ENCODE data around the gene MNS1. TPM values are rescaled to one million over a fixed set of nuclear protein-coding genes. Genes with fewer than 3 reads are reported as not detected.

Gene MNS1
- total and polyA plus RNA-seq, 10 of the 15 experiments (the other 5 are each of a cell fraction or from before 2014, with no cell fraction given) = 0.45 to 2.6 (median 0.97) TPM

- DNase-seq (ENCODE audit: low read depth, low spot score) = no peak
- Histone ChIP-seq H3K9me3 (replicated peaks; ENCODE audit: control insufficient read depth, insufficient read depth, low read length) (no peaks in the 10 kb centered on the region), H3K4me3 (no peak overlapping the region), H3K9ac (ENCODE audit: control insufficient read depth, insufficient read depth, low read length) (no peak overlapping the region), H3K27ac (ENCODE audit: control insufficient read depth, insufficient read depth) (no peak overlapping the region), H3K36me3 (ENCODE audit: control insufficient read depth in 2 of 2, insufficient read depth in 2 of 2, low read length in 1 of 2) (no peaks in the 10 kb centered on the region), H3K27me3 (replicated peaks in 1 of 2; ENCODE audit: control insufficient read depth in 2 of 2, insufficient read depth in 2 of 2, low read length in 1 of 2) (no peaks in the 10 kb centered on the region), H3K79me2 (ENCODE audit: control insufficient read depth, insufficient read depth, low read length) (no peaks in the 10 kb centered on the region), H3K4me1 (ENCODE audit: control insufficient read depth, insufficient read depth, low read length) (no peaks in the 10 kb centered on the region), H3K4me2 (ENCODE audit: control insufficient read depth, insufficient read depth) (no peak overlapping the region), H4K20me1 (ENCODE audit: control insufficient read depth, insufficient read depth) (no peaks in the 10 kb centered on the region), H2AFZ (ENCODE audit: control insufficient read depth, low read depth, low read length) (no peak overlapping the region)
- FAIRE-seq = no peak
- WGBS (ENCODE audit: insufficient coverage, insufficient replicate concordance, low lambda C conversion rate, missing lambda C conversion rate) = 89% methylated on average over 1 of the region's 1 CpG
- SMC1A ChIA-PET (ENCODE audit: uncharacterized antibody, unreplicated experiment) = interaction anchor here (0.9 kb wide), 1 partner anchor 10 kb away, joined by 3 read pairs; no protein-coding TSS in a partner anchor
- intact Hi-C loops (cut with micrococcal nuclease; ENCODE audit: unreplicated experiment) (no loop called here), in situ Hi-C loops (cut with MboI) (loop anchor here (25.0 kb wide), 1 partner anchor 778 kb away; no protein-coding TSS in a partner anchor)
- CTCF ChIA-PET = interaction anchor here (0.6 to 1.1 kb wide), 3 partner anchors 10 to 188 kb away, joined by 3 read pairs; no protein-coding TSS in a partner anchor
- POLR2A ChIA-PET = no interaction called here
- RAD21 ChIA-PET (ENCODE audit: unreplicated experiment) = interaction anchor here (0.6 kb wide), 1 partner anchor 179 kb away, joined by 3 read pairs; no protein-coding TSS in a partner anchor
- no TSS peak for BruUV-seq (replicated peaks)
- no peak for TF ChIP-seq ZSCAN29 (IDR thresholded peaks at IDR 0.05)
- no peak for TF ChIP-seq MEF2B (IDR thresholded peaks at IDR 0.05; ENCODE audit: partially characterized antibody, poor library complexity, severe bottlenecking)
- TF ChIP-seq IRF4 (IDR thresholded peaks at IDR 0.05; ENCODE audit: low read depth, low read length) = no peak
- no peak for TF ChIP-seq WRNIP1 (IDR thresholded peaks at IDR 0.05; ENCODE audit: borderline replicate concordance, low read depth, low read length)
- no peak for TF ChIP-seq KLF5 (IDR thresholded peaks at IDR 0.05; ENCODE audit: partially characterized antibody)
- ATAC-seq = no peak
These were observed 24.6 kb downstream of the MNS1 start for GRCh38 chr15:56440214-56440770.

GRCh38 chr15:56432304-56432703 lies 32.6 kb downstream of the MNS1 start:
- Histone ChIP-seq H3K36me3 (ENCODE audit: control insufficient read depth in 2 of 2, insufficient read depth in 2 of 2, low read length in 1 of 2) (peaks cover 0 to 9% of the 10 kb centered on the region in 2 experiments; a peak in 1 of 4 replicates), H4K20me1 (ENCODE audit: control insufficient read depth, insufficient read depth) (no peaks in the 10 kb centered on the region), H2AFZ (ENCODE audit: control insufficient read depth, low read depth, low read length) (no peak overlapping the region), H3K9me3 (replicated peaks; ENCODE audit: control insufficient read depth, insufficient read depth, low read length) (no peaks in the 10 kb centered on the region), H3K79me2 (ENCODE audit: control insufficient read depth, insufficient read depth, low read length) (no peaks in the 10 kb centered on the region), H3K4me3 (no peak overlapping the region), H3K4me1 (ENCODE audit: control insufficient read depth, insufficient read depth, low read length) (no peaks in the 10 kb centered on the region), H3K27me3 (replicated peaks in 1 of 2; ENCODE audit: control insufficient read depth in 2 of 2, insufficient read depth in 2 of 2, low read length in 1 of 2) (no peaks in the 10 kb centered on the region), H3K4me2 (ENCODE audit: control insufficient read depth, insufficient read depth) (no peak overlapping the region), H3K27ac (ENCODE audit: control insufficient read depth, insufficient read depth) (no peak overlapping the region), H3K9ac (ENCODE audit: control insufficient read depth, insufficient read depth, low read length) (no peak overlapping the region)
- ATAC-seq = no peak
- CTCF ChIA-PET = interaction anchor here (0.6 kb wide), 1 partner anchor 115 kb away, joined by 3 read pairs; no protein-coding TSS in a partner anchor
- in situ Hi-C loops (cut with MboI) = loop anchor here (5.0 to 25.0 kb wide), 2 partner anchors 185 to 770 kb away; no protein-coding TSS in a partner anchor
- intact Hi-C loops (cut with micrococcal nuclease; ENCODE audit: unreplicated experiment) = no loop called here
- no TSS peak for BruUV-seq (replicated peaks)
- no peak for FAIRE-seq
- 98% methylated on average over 5 of the region's 5 CpGs for WGBS (ENCODE audit: insufficient coverage, insufficient replicate concordance, low lambda C conversion rate, missing lambda C conversion rate)
- POLR2A ChIA-PET = no interaction called here
- DNase-seq (ENCODE audit: low read depth, low spot score) = no peak
- SMC1A ChIA-PET (ENCODE audit: uncharacterized antibody, unreplicated experiment) = interaction anchor here (0.6 kb wide), 1 partner anchor 14 kb away, joined by 3 read pairs; no protein-coding TSS in a partner anchor
- RAD21 ChIA-PET (ENCODE audit: unreplicated experiment) = interaction anchor here (1.9 kb wide), 1 partner anchor 183 kb away, joined by 4 read pairs; no protein-coding TSS in a partner anchor
- TF ChIP-seq POU2F2 (IDR thresholded peaks at IDR 0.05; ENCODE audit: borderline replicate concordance, low read depth, low read length) (no peak), ZNF207 (IDR thresholded peaks at IDR 0.05; ENCODE audit: borderline replicate concordance) (no peak), CBX5 (IDR thresholded peaks at IDR 0.05; ENCODE audit: low read depth) (no peak), PAX8 (IDR thresholded peaks at IDR 0.05) (no peak), NKRF (conservative IDR thresholded peaks at IDR 0.05) (no peak), NR2C1 (IDR thresholded peaks at IDR 0.05) (no peak), KLF5 (IDR thresholded peaks at IDR 0.05; ENCODE audit: partially characterized antibody) (no peak), E2F4 (IDR thresholded peaks at IDR 0.05; ENCODE audit: low read depth, low read length) (no peak), STAT3 (IDR thresholded peaks at IDR 0.05; ENCODE audit: low read depth, low read length) (no peak)
